Lower leg skin (tissue), 3 donors: Measurements from ENCODE around the gene COL4A3.

Source experiments
- CTCF ChIP-seq, 3 donors: fragments of 450-650 bp; IDR thresholded peaks; one replicate each; pipeline ENCODE4 v1.5.1; 2016; ENCODE audit warnings: antibody characterized with exemption in 3 of 3, mild to moderate bottlenecking in 3 of 3, moderate library complexity in 2 of 3
- POLR2A ChIP-seq, 2 donors: fragments of 450-650 bp; IDR thresholded peaks; one replicate each; pipeline ENCODE4 v1.6.1; 2016 to 2017; ENCODE audit warnings: antibody characterized with exemption in 2 of 2, mild to moderate bottlenecking in 1 of 2, moderate library complexity in 1 of 2

GRCh38 chr2:227348324-227348723, 183.9 kb downstream of the COL4A3 start:
- TF ChIP-seq CTCF (IDR thresholded peaks at IDR 0.05): no peak
- no peak for TF ChIP-seq POLR2A (IDR thresholded peaks at IDR 0.05)
